HG03064 (cell line): ENCODE data around the gene N4BP3.
"Not testable (repeated sequence)": the region's sequence is repeated elsewhere in the genome, so short reads cannot be mapped to it uniquely, and the experiment has no call there.

ENCODE experiments used
- ATAC-seq: cut with Tn5 transposase; IDR thresholded peaks from one replicate; pipeline ENCODE4 v1.9.1; 2021; ENCODE audit warnings: low read depth; ENCODE audit not compliant: unreplicated experiment

N4BP3 gene

DNA sequence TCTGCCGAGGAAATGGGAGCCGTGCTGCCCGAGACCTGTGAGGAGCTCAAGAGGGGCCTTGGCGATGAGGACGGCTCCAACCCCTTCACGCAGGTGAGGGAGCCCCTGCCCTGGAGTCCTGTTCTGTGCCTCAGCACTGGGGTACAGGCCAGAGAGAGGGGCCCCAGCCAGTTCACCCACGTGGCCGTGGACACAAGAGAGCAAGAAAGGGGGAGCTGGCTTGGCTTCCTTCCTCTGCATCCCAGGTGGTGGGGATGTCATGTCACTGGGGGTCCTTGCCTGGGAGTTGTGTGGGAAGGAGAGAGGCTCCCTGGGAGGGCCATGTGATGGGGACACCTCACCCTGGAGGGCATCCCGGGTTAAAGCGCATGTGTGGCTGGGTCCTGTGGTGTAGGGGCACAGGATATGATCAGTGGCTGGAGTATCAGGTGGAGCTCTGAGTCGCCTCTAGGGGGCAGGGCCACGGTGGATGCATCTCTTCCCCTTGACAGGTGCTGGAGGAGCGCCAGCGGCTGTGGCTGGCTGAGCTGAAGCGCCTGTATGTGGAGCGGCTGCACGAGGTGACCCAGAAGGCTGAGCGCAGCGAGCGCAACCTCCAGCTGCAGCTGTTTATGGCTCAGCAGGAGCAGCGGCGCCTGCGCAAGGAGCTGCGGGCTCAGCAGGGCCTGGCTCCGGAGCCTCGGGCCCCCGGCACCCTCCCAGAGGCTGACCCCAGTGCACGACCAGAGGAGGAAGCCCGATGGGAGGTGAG is 7.5 kb downstream of the N4BP3 start:
- peak; percentile 62 for ATAC-seq

DNA sequence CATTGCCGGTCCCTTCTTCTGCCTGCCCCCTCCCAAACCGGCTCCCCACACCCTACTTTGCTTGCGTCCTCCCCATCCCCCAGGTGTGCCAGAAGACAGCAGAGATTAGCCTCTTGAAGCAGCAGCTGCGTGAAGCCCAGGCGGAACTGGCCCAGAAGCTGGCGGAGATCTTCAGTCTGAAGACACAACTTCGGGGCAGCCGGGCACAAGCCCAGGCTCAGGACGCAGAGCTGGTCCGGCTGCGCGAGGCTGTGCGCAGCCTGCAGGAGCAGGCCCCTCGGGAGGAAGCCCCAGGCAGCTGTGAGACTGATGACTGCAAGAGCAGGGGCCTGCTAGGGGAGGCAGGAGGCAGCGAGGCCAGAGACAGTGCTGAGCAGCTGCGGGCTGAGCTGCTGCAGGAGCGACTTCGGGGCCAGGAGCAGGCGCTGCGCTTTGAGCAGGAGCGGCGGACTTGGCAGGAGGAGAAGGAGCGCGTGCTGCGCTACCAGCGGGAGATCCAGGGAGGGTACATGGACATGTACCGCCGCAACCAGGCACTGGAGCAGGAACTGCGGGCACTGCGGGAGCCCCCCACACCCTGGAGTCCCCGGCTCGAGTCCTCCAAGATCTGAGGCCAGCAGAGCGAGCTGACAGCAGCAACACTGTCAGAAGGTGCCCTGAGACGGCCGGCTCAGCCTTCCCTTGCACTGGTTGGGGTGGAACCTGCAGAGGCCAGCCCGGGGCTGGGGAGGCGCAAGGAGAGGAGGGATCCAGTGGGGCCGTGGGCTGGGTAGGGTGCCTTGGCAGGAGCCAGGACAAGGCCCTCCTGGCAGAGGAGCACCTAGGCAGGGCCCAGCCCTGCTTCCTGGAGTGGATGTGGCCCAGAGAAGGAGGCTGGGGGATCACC is 8.3 kb downstream of the N4BP3 start:
- no peak for ATAC-seq

DNA sequence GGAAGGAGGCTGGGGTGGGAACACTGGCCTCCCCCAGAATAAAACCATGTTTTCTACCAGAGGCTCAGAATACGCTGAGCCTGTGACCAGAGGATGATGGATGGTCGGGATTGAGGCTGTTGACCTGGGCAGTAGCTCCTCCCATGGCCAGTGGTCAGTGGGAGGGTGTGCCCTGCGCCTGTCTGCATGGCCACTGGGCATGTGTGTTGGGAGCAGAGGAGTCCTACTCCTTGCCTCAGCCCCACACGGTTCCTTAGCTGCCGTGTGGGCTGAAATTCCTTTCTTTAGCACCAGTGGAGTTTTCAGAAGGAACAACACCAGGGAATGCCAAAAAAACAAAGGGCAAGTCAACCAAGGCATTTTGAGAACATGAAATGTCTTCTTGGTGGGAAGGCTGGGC is 9.0 kb downstream of the N4BP3 start:
- ATAC-seq = no peak

DNA sequence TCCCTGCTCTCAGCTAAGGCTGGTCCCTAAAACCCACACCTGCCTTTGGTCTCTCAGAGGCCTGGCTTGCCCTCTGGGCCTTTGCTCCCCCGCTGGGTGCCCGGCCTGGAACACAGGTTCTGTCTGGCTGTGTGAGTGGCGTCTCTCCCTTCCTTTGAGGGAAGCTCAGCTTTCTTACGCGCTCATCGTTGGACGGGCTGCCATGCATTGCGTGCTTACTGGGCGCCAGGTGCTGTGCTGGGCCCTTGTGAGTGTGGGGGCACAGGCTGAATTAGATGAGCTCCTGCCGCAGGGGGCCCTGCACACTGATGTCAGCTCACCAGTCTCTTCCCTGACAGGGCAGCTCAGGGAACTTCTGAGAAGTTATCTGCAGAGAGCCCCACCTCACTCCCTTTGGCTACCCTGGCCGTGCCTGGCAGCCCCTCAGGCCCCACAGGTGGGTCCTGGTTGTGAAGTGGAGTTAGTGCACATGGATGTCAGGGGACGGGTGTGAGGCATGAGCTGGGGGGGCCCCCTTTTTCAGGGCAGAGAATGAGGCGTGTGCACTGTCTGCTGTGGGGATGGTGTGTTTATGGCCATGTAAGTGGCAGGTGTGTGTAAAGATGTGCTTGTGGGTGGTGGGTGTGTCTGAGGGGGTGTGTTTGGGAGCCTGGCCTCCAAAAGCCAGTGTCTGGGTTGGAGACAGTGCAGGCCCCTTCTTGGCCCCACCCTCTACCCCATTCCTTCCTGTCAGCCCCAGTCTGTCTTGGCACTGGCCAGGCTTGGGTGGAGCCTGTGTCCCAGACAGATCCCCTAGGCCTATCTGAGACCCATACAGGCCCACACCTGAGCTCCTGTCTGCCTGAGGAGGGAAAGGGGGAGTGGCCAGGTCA is 10.0 kb downstream of the N4BP3 start:
- no peak for ATAC-seq

DNA sequence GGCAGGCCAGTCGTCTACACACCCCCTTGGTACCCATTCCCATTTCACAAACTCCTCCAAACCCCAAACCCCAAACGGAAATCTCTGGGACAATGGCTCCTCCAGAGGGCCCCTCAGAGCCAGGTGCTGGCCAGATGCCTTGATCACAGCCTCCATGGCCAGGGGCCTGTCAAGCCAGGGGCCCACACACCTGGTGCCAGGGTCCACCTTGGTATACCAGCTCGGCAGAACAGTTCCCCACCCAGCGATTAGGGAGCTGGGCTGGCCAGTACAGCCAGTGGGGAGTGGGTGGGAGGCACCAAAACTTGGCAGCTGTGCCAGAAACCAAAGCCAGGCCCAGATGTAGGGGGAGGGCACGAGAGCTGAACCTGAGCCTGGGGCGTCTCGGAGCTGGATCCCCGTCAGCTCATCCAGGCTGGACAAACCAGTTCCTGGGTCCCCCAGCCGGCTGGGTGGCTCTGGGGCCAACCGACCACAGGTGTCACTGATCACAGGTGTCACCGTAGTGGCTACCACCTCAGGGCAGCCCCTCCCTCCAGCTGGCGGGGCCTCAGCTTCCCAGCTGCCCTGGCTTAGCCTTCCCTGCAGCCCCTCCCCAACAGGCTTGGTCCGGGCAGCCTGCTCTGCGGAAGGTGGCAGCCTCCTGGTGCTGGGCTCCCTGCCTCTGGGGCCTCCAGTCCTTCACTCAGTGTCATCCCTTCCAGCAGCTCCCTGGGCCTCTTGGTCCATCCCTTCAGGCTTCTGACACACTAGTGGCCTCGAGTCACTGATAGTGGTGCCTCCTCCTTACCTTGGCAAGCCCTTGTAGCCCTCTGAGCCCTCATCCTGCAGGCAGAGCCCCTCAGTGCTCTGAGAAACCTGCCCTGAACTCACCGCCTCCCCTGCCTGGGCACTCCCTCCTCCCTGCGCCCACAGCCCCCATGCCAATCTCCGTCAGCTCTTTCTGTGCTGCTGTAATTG is 10.9 kb downstream of the N4BP3 start:
- no peak for ATAC-seq

DNA sequence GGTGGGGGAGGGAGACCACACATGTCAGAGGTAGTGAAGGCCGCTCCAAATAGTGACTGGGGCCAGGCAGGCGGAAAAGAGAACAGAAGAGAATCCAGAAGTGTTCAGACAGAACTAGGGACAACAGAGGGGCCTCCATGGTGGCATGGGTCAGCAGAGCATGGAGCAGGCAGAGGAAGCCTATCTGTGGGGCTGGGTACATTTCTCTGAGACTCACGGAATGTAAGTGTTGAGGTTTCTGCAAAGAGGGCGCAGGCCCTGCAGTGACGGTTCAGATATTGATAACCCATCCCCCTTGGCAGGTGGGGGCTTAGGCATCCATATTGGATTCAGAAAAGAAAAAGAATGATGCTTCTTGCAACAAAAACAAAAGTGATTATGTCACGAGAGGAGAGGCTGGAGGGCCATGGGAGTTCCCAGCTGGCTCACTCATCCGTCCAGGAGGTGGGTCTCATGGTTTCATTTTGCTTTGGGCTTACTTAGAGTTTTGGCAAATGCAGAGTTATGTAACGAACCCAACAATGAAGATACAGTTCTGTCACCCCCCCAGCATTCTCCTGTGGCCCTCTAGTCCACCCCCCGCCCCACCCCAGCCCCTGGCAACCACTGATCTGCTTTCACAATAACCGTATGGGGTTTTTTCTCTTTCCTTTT is 12.0 kb downstream of the N4BP3 start:
- ATAC-seq = no peak

DNA sequence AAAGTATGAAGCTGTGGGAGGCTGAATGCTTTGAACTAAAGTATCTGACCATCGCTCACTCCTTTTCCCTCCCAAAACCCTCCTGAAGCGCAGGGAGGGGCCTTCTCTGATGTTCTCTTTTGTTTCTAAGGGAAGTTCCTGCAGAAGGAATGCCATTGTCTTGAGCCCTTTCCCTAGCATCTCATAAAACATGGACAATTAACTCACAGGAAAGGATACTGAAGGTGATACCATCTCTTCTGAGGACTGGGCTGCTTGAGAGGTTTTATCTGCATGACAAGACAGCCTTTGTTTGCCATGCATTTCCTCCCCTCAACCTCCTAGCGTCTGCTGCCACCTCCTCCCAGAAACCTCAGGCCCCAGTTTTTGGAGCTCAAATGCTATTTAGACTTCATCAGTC is 13.2 kb downstream of the N4BP3 start:
- ATAC-seq = no peak

DNA sequence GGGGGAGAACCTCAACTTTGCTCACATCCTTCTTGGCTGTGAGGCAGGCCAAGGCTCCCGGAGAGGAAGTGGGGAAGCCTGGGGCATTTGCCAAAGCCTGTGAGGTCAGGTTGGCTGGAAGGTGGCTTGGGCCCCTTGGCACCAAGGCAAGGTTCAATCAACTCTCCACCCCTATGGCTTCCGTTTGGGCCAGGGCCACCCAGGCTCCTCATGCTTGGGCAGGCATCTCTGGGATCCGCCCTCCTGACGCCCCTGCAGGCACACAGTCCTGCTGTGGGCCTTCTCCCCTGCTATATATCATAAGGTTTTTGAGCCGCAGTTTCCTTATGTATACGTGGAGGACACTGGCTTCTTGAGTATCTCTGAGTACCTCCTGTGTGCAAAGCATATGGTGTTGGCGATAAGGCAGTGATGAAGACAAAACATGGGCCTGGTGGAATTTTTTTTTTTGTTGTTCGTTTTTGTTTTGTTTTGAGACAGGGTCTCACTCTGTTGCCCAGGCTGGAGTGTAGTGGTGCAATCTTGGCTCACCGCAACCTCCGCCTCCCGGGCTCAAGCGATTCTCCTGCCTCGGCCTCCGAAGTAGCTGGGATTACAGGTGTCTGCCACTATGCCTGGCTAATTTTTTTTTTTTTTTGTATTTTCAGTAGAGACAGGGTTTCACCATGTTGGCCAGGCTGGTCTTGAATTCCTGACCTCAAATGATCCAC is 14.1 kb downstream of the N4BP3 start:
- ATAC-seq = not testable (repeated sequence)

DNA sequence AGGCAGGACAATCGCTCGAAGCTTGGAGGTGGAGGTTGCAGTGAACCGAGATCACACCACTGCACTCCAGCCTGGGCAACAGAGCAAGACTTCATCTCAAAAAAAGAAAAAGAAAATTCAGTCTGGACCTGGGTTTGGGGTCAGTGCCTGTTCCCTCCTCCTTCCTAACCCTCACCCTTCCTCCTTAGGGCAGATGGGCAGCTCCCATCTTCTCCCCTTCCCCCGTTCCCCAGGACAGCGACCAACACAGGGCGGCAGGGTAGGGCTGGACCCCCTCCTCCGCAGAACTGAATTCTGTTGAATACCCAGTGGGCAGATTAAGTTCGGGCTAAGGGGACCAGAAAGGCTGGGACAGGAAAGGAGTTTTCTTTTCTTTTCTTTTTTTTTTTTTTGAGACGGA is 16.0 kb downstream of the N4BP3 start:
- ATAC-seq = no peak

DNA sequence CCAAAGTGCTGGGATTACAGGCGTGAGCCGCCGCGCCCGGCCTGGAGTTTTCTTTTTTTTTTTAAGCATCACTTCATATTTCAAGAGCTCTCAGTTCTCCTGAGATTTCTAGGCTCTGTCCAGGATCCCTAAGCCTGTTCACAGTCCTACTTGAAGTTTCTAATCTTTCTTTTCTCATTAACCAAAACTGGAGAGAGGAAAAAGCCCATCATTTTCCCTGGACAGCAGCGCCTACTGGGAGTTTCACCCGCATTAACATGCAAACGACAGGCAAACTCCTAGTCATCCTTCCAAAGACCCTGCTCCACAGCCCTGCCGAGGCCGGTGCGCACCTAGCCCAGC is 16.9 kb downstream of the N4BP3 start:
- ATAC-seq = not testable (repeated sequence)

DNA sequence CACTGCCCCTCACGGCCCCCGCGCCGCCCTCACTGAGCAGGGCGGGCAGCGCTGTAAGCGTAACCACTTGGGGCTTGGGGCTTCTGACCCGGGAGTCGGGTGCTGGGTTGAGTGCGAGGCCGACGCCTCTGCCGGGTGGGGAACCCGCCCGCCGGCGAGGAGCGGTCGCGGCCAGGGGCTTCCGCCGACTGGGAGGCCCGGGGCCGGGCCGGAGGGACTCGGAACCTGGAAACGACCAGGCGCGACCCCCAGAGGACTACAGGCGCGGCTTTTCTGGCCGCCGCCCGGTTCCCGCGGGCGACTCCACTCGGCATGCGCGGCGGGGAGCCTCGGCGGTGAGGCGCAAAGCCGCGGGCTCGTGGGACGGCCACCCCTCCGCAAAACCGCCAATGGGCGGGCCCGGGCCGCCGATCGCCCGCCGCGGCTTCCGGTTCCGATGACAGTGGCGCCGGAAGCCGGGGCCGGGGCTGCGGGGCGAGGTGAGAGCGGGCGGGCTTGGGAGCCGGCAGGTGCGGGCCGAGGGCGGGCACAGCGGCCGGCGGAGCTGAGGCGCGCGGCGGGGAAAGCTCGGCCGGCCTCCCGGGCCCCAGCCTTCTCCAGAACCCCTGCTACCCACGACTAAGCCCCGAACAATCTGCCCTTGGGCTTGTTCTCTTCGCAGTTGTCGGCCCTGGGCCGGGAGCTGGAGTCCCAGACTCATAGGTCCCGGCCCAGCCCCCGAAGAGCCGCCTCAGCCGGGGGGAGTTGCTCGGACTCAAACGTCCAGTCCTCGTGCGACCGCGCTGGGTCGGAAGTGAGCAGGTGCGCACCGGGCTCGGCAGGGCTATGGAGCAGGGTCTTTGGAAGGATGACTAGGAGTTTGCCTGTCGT is 17.5 kb downstream of the N4BP3 start, which contains the start of gene RMND5B:
Gene RMND5B, plus strand, starts transcription at position 439 of the 870 bp plus-strand sequence. CDS start 7,106 bp downstream, outside the sequence.
- ATAC-seq = peak; percentile 94

DNA sequence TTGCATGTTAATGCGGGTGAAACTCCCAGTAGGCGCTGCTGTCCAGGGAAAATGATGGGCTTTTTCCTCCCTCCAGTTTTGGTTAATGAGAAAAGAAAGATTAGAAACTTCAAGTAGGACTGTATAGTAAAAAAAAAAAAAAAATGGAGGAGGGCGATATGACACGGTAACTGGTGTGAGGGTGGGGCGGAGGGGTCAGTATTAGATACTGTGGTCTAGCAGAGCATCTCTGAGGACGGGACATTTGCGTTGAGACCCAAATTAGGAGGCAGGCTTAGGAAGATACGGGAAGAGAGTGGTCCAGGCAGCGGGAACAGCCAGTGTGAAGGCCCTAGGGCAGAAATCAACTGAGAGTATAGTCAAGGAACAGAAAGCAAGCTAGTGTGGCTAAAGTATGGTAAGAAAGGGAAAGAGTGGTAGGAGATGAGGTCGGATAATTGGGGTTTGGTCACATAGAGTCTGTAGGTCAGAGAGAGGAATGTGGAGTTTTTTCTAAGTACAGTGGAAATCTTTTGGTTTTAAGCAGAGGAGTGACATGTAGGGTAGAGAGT is 18.2 kb downstream of the N4BP3 start:
- no peak for ATAC-seq

DNA sequence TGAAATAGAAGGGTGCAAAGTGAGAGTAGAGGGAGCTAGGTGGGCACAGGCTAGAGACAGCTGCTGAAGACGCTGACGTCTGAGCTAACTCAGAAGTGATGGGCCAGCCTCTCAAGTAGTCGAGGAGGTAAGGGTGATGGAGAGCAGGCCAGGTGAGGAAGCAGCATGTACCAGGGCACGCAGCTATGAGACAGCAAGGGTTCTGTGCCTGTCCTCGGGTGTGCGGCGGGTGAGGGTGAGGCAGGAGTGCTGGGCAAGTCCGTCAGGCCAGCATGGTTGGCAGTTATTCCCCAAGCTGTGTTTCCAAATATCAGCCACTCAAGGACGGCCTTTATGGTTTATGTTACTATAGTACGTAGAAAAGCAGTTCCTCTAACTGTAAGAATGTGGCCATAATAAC is 23.7 kb downstream of the N4BP3 start:
- ATAC-seq = no peak

DNA sequence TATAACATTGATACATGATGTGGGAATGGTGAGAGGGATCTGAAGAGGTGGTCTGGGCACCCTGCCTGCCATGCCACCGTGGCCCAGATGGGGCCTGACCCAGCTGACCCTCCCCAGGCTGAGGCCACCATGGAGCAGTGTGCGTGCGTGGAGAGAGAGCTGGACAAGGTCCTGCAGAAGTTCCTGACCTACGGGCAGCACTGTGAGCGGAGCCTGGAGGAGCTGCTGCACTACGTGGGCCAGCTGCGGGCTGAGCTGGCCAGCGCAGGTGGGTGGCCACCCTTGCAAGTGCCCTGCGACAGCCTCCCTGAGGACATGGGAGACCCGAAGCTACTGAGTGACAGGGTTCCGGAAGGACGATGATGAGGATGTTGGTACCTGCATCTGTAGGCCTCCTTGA is 24.7 kb downstream of the N4BP3 start:
- no peak for ATAC-seq

DNA sequence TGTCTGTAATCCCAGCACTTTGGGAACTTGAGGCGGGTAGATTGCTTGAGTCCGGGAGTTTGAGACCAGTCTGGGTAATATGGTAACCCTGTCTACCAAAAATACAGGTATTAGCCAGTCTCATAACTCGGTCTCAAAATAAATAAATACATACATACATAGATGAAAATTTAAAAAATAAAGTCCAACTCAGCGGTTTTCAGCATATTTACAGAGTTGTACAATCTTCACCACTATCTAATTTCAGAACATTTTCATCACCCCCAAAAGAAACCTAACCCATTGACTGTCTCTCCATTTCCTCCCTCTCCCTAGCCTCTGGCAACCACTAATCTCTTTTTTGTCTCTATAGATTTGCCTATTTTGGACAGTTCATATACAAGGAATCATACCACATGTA is 28.2 kb downstream of the N4BP3 start:
- no peak for ATAC-seq

DNA sequence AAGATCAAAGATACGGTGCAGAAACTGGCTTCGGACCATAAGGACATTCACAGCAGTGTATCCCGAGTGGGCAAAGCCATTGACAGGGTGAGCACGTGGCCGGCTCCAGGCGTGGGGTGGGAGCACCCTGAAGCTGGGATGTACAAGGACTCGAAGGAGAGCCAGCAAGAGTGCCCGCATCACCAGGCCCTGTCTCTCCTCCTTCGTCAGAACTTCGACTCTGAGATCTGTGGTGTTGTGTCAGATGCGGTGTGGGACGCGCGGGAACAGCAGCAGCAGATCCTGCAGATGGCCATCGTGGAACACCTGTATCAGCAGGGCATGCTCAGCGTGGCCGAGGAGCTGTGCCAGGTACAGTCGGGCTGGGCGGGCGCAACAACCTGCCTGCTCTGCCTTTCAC is 29.3 kb downstream of the N4BP3 start:
- no peak for ATAC-seq

DNA sequence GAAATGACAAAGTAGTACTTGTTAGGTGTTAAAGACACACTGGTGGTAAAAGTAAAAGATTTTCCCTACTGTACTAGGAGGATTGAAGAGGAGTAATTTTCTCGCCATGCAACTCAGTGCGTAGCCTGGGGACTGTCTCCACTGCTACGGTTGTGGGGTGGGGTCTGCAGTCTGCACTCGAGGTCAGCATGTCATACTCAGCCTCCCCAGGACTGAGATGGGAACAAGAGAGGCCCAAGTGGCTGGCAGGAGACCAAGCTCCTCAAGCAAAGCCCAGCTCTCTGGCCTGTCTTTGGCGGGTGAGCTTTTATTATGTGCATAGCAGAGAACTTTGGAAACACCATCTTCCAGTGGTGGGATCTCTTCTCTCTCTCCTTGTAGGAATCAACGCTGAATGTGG is 29.9 kb downstream of the N4BP3 start:
- no peak for ATAC-seq
